ENCODE data around the gene ZER1. TPM values are rescaled to one million over a fixed set of nuclear protein-coding genes. Genes with fewer than 3 reads are reported as not detected.

Gene ZER1
- total RNA-seq (2022) (21.7 and 28.6 TPM in 2 replicates), Bru-seq, nascent RNA (percentile 56 among the genes with signal in this experiment), BruChase-seq, experiment 1, labeled RNA remaining after a 2-hour chase (percentile 57 among the genes with signal in this experiment), BruChase-seq, experiment 2, labeled RNA remaining after a 6-hour chase (percentile 65 among the genes with signal in this experiment)
- long read RNA-seq, full-length matches to known transcripts, result 24 of 67 reads
- long read RNA-seq, partial matches to known transcripts, result 6 of 67 reads
- long read RNA-seq, other reads (novel, unspliced or antisense), result 37 of 67 reads

DNA sequence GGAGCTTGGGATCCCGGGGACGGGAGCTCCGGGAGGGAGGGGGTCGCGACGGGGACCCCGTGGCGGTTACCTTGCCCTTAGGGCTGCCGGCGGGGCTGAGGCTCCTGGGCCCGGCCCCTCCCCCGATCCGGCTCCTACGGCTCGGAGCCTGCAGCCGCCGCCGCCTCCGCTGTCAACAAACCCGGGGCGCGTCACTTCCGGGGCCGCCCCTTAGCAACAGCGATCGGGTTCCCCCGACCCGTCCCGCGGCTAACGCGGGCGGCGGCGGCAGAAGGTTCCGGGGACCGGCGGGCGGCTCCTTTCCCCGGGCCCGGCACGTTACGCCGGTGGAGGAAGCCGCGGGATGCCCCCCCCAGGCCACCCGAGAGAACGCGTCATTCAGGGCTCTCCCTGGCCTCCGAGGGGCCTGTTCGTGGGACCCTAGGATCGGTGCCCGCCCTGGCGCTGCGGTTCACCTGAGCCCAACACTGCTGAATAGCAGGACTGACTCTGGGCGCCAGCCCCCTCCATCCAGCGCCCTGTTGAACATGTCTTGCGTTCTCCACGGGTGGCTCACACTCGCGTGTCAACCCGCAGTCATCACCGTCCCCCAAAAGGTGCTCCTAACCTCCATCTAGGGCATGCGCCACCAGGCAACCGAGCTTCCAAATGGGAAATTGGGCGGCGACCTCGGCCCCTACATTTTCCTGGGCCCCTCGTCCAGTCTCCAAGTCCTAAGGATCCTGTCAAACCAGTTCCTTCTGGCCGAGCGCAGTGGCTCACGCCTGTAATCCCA, at the start of gene ZER1:
Gene ZER1, minus strand, starts transcription at position 183 of the 775 bp plus-strand sequence. CDS start 16,362 bp downstream, outside the sequence.
- intact Hi-C loops (cut with micrococcal nuclease; ENCODE audit: unreplicated experiment), result loop anchor here (1.0 to 2.0 kb wide), 3 partner anchors 14 to 47 kb away; partner anchors contain the start of genes ENDOG and ZDHHC12
- Mint-ChIP-seq H3K27ac (ENCODE audit: unreplicated experiment) (peak within 1 kb of the TSS; percentile 90), H3K4me3 (ENCODE audit: unreplicated experiment) (peak within 1 kb of the TSS; percentile 97), H3K27me3 (ENCODE audit: insufficient read depth, unreplicated experiment) (no peaks in the 10 kb centered on the region), H3K36me3 (ENCODE audit: insufficient read depth, unreplicated experiment) (peaks cover 18% of the 10 kb centered on the region), H3K9me3 (ENCODE audit: unreplicated experiment) (peaks cover 12% of the 10 kb centered on the region), H3K4me1 (ENCODE audit: low read depth, unreplicated experiment) (peaks cover 10% of the 10 kb centered on the region)
- DNase-seq, result peak; percentile 92 to 96
- peak within 1 kb of the TSS; percentile 84 for H3K4me3 ChIP-seq (ENCODE audit: low read depth, low read length)
- BruUV-seq (replicated peaks), result TSS peak; percentile 81
- ChIA-PET CTCF (interaction anchor here (0.5 to 1.2 kb wide), 3 partner anchors 39 to 53 kb away, joined by 4 to 5 read pairs (median 4); partner anchors contain the start of gene ENDOG), POLR2A (no interaction called here)
- TF ChIP-seq CTCF (IDR thresholded peaks at IDR 0.05; ENCODE audit: insufficient read depth in 1 of 2, low read depth in 1 of 2, low read length in 1 of 2, severe bottlenecking in 1 of 2, unreplicated experiment in 1 of 2), result no peak
- peaks cover 8% of the 10 kb centered on the region; the same call in 1 of the 2 replicates for H3K9me3 ChIP-seq
- peaks cover 5% of the 10 kb centered on the region; the same call in 1 of the 2 replicates for H3K4me1 ChIP-seq
- no peaks in the 10 kb centered on the region for H3K27me3 ChIP-seq (replicated peaks; ENCODE audit: control insufficient read depth, insufficient read depth, low read length)
- H3K36me3 ChIP-seq (ENCODE audit: control insufficient read depth, insufficient read depth, low read length), result no peaks in the 10 kb centered on the region; the same call in 1 of the 2 replicates

DNA sequence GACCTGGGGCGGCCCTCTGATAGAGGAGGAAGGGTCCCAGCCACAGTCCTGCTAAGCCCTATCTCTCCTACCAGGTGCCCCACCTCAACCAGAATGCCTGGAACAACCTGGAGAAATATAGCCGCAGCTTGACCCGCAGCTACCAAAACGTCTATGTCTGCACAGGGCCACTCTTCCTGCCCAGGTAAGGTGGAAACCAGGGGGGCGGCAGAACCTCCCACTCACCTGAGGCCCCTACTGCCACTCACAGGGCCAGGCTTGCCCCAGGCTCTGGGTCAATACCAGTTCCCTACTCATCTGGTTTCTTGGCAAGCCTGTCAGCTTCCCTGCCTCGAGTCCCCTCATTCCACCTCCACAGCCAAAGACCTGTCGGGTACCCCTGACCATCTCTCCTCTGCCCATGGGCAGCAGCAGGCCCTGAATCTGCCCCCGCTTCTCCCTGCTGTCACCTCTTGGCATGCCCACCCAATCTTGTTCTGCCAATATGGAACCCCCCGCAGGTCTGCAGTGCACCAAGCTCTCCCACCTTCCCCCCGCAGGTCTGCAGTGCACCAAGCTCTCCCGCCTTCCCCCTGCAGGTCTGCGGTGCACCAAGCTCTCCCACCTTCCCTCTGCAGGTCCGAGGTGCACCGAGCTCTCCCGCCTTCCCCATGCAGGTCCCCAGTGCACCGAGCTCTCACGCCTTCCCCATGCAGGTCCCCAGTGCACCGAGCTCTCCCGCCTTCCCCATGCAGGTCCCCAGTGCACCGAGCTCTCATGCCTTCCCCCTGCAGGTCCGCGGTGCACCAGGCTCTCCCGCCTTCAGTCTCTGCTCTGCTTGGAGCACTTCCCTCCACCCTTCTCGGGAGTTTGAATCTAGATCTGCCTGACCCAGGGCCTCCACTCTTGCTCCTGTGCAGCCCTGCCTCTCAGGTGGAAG, 49.2 kb upstream of the ZER1 start:
- H3K27ac Mint-ChIP-seq (ENCODE audit: unreplicated experiment), result peak overlapping the region; percentile 40
- TF ChIP-seq CTCF (IDR thresholded peaks at IDR 0.05; ENCODE audit: insufficient read depth in 1 of 2, low read depth in 1 of 2, low read length in 1 of 2, severe bottlenecking in 1 of 2, unreplicated experiment in 1 of 2), result no peak
- H3K4me1 Mint-ChIP-seq (ENCODE audit: low read depth, unreplicated experiment), result peaks cover 15% of the 10 kb centered on the region
- CTCF ChIA-PET, result no interaction called here
- TSS peak; percentile 4 for BruUV-seq (replicated peaks)
- H3K9me3 Mint-ChIP-seq (ENCODE audit: unreplicated experiment), result no peaks in the 10 kb centered on the region
- Histone ChIP-seq H3K9me3 (no peaks in the 10 kb centered on the region), H3K4me3 (ENCODE audit: low read depth, low read length) (no peak overlapping the region), H3K4me1 (no peaks in the 10 kb centered on the region; the same call in none of the 2 replicates), H3K27me3 (replicated peaks; ENCODE audit: control insufficient read depth, insufficient read depth, low read length) (no peaks in the 10 kb centered on the region), H3K36me3 (ENCODE audit: control insufficient read depth, insufficient read depth, low read length) (peaks cover 1% of the 10 kb centered on the region)
- H3K4me3 Mint-ChIP-seq (ENCODE audit: unreplicated experiment), result peak overlapping the region; percentile 77
- H3K27me3 Mint-ChIP-seq (ENCODE audit: insufficient read depth, unreplicated experiment), result no peaks in the 10 kb centered on the region
- peaks cover 73% of the 10 kb centered on the region for H3K36me3 Mint-ChIP-seq (ENCODE audit: insufficient read depth, unreplicated experiment)
- POLR2A ChIA-PET, result interaction anchor here (1.0 kb wide), 1 partner anchor 9 kb away, joined by 3 read pairs; the partner anchor contains the start of gene SPOUT1
- no peak for DNase-seq
- intact Hi-C loops (cut with micrococcal nuclease; ENCODE audit: unreplicated experiment), result no loop called here
